Body of pancreas (tissue), 4 donors: Measurements from ENCODE around the gene ARAF. TPM values are rescaled to one million over a fixed set of nuclear protein-coding genes. Genes with fewer than 3 reads are reported as not detected.
A peak's percentile ranks its signal among the peaks of the same experiment; 100 is the strongest.

ENCODE experiments used
- ATAC-seq: fragments of 150-250 bp; one replicate; pipeline ENCODE4 v1.9.1; 2016
- DNase-seq, 4 donors: peaks; one replicate each; pipeline ENCODE4 v3.0.0-alpha.2; 2019
- H3K27ac ChIP-seq, 4 donors: fragments of 200-600 bp; sonication (generic); 1 replicate in 3 of 4; 2 replicates in 1 of 4; pipeline versions ENCODE4 v1.5.1 to v1.6.1; 2016 to 2019; ENCODE audit warnings: mild to moderate bottlenecking in 1 of 4, mixed read lengths in 1 of 4, moderate library complexity in 1 of 4
- H3K27me3 ChIP-seq, 2 donors: fragments of 200-600 bp; sonication (generic); one replicate each; pipeline ENCODE4 v1.6.0; 2016; ENCODE audit warnings: mild to moderate bottlenecking in 1 of 2
- H3K36me3 ChIP-seq, 2 donors: fragments of 200-600 bp; sonication (generic); replicated peaks in 1 of 2; 2 replicates each; pipeline ENCODE4 v1.5.1; 2016; ENCODE audit warnings: low read depth in 2 of 2; ENCODE audit not compliant: insufficient read depth in 1 of 2
- H3K4me1 ChIP-seq: fragments of 200-600 bp; sonication (generic); one replicate; pipeline ENCODE4 v1.6.0; 2016
- H3K4me3 ChIP-seq, 2 donors: fragments of 200-600 bp; sonication (generic); 1 replicate in 1 of 2; 2 replicates in 1 of 2; pipeline ENCODE4 v1.5.1; 2016 to 2019
- H3K9me3 ChIP-seq, 3 donors: fragments of 200-600 bp; sonication (generic); 1 replicate in 2 of 3; 2 replicates in 1 of 3; pipeline ENCODE4 v1.5.1; 2016
- CTCF ChIP-seq, 7 experiments: fragments of 450-650 bp in 4 of 7; fragments of 200-600 bp in 3 of 7; sonication (generic) in 3 of 7; IDR thresholded peaks; one replicate each; pipeline ENCODE4 v1.5.1; 2016 to 2019; ENCODE audit warnings: antibody characterized with exemption in 7 of 7
- POLR2A ChIP-seq, 3 donors: fragments of 450-650 bp; IDR thresholded peaks; one replicate each; pipeline ENCODE4 v1.6.1; 2016; ENCODE audit warnings: antibody characterized with exemption in 3 of 3, mild to moderate bottlenecking in 2 of 3
- WGBS, 2 donors: methylation state at CpG; one replicate each; pipeline ENCODE4 v1.1.5; 2017; 5-methylcytosine and 5-hydroxymethylcytosine counted together
- intact Hi-C: fragments of 100-400 bp; cut with DNase I; formaldehyde crosslinking; loops from one replicate; pipeline ENCODE4 v1.15.1; 2023
- total RNA-seq, 2 donors: library from RNA; depleted of rRNA; stranded (reverse); fragments of >200 nt; gene quantifications; one replicate each; pipeline ENCODE4 v1.1.0, GENCODE V29; 2016

Gene ARAF
- total RNA-seq, 2 donors from 2014 or later = 43.3 to 48.5 TPM

GRCh38 chrX:47583240-47583861 is 22.3 kb downstream of the ARAF start:
- H3K36me3 ChIP-seq = no peaks in the 10 kb centered on the region
- ATAC-seq = no peak
- H3K9me3 ChIP-seq = no peaks in the 10 kb centered on the region
- TF ChIP-seq CTCF (IDR thresholded peaks at IDR 0.05) (no peak), POLR2A (IDR thresholded peaks at IDR 0.05) (no peak)
- no peaks in the 10 kb centered on the region for H3K4me1 ChIP-seq
- intact Hi-C loops = no loop called here
- H3K4me3 ChIP-seq = no peak overlapping the region
- no peak for DNase-seq
- peak overlapping the region in 1 of 4 donors; percentile 3 for H3K27ac ChIP-seq
- 54 to 68% methylated on average over 7 to 8 of the region's 8 CpGs for WGBS, 2 donors
- H3K27me3 ChIP-seq = no peaks in the 10 kb centered on the region

- intact Hi-C loops = no loop called here
These were observed 23.7 kb downstream of the ARAF start for GRCh38 chrX:47584714-47585113.

DNA sequence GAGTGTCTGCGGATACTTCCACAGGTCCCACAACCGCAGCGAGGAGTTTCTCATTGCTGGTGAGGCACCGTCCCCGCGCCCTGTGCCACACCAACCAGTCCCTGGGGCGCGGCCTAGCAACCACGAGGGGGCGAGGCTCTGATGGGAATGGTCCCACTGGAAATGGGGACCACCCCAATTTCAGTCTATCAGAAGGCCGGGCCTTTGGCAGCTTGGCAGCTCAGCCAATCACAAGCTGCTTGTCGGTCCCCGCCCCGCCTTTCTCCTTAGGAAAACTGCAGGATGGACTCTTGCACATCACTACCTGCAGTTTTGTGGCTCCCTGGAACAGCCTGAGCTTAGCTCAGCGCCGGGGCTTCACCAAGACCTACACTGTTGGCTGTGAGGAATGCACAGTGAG is 24.3 kb downstream of the ARAF start:
- no peaks in the 10 kb centered on the region for H3K9me3 ChIP-seq
- TF ChIP-seq POLR2A (IDR thresholded peaks at IDR 0.05) (no peak), CTCF (IDR thresholded peaks at IDR 0.05) (no peak)
- H3K4me1 ChIP-seq = no peaks in the 10 kb centered on the region
- no peaks in the 10 kb centered on the region for H3K27me3 ChIP-seq
- no peak overlapping the region for H3K4me3 ChIP-seq
- DNase-seq = no peak
- WGBS, 2 donors = 70 to 90% methylated on average over 2 to 6 of the region's 16 CpGs
- H3K27ac ChIP-seq = no peak overlapping the region
- no peak for ATAC-seq
- no peaks in the 10 kb centered on the region for H3K36me3 ChIP-seq
- intact Hi-C loops = no loop called here

More at GRCh38 chrX:47584714-47585113, 23.7 kb downstream of the ARAF start:
- DNase-seq = no peak
- no peak for TF ChIP-seq POLR2A (IDR thresholded peaks at IDR 0.05)
- TF ChIP-seq CTCF (IDR thresholded peaks at IDR 0.05) = no peak
- WGBS, 2 donors = 49 to 56% methylated on average over 6 of the region's 6 CpGs
- Histone ChIP-seq H3K4me3 (no peak overlapping the region), H3K27ac (no peak overlapping the region), H3K9me3 (no peaks in the 10 kb centered on the region), H3K4me1 (no peaks in the 10 kb centered on the region), H3K27me3 (no peaks in the 10 kb centered on the region), H3K36me3 (no peaks in the 10 kb centered on the region)
- no peak for ATAC-seq

DNA sequence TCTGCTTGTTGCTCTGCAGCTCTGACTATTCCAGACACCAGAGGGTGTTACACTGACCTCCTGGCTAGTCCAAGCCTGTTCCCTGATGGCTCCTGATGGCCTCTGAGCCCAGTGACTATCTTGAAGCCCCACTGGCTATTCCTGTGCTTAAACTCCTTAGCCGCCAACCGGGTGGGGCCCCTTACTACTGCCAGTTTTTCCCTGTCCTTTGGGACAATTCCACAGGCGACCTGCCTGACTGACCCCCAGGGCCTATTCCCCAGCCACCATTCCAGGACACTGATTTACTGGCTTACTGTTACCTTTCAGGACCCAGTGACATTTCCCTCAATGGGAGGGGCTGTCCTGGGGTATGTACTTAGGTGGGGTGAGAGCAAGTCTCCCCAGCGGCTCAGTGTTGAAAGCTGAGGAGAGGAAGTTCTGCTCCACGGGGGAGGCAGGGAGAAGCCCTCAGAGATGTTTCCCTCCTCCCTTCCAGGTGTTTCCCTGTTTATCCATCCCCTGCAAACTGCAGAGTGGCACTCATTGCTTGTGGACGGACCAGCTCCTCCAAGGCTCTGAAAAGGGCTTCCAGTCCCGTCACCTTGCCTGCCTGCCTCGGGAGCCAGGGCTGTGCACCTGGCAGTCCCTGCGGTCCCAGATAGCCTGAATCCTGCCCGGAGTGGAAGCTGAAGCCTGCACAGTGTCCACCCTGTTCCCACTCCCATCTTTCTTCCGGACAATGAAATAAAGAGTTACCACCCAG is 25.2 kb downstream of the ARAF start:
- no peaks in the 10 kb centered on the region for H3K9me3 ChIP-seq
- H3K4me1 ChIP-seq = no peaks in the 10 kb centered on the region
- H3K27me3 ChIP-seq = no peaks in the 10 kb centered on the region
- H3K27ac ChIP-seq = no peak overlapping the region
- no peak for TF ChIP-seq POLR2A (IDR thresholded peaks at IDR 0.05)
- no peak for TF ChIP-seq CTCF (IDR thresholded peaks at IDR 0.05)
- intact Hi-C loops = no loop called here
- DNase-seq = no peak
- H3K36me3 ChIP-seq = no peaks in the 10 kb centered on the region
- ATAC-seq = no peak
- WGBS, 2 donors = 52 to 60% methylated on average over 3 to 7 of the region's 11 CpGs
- no peak overlapping the region for H3K4me3 ChIP-seq
